Central memory CD4-positive, alpha-beta T cell (primary cell): ENCODE measurements around the gene ZDHHC14.

Experiments used
- DNase-seq: peaks from one replicate; pipeline ENCODE4 v3.0.0; 2022

Gene ZDHHC14

DNA sequence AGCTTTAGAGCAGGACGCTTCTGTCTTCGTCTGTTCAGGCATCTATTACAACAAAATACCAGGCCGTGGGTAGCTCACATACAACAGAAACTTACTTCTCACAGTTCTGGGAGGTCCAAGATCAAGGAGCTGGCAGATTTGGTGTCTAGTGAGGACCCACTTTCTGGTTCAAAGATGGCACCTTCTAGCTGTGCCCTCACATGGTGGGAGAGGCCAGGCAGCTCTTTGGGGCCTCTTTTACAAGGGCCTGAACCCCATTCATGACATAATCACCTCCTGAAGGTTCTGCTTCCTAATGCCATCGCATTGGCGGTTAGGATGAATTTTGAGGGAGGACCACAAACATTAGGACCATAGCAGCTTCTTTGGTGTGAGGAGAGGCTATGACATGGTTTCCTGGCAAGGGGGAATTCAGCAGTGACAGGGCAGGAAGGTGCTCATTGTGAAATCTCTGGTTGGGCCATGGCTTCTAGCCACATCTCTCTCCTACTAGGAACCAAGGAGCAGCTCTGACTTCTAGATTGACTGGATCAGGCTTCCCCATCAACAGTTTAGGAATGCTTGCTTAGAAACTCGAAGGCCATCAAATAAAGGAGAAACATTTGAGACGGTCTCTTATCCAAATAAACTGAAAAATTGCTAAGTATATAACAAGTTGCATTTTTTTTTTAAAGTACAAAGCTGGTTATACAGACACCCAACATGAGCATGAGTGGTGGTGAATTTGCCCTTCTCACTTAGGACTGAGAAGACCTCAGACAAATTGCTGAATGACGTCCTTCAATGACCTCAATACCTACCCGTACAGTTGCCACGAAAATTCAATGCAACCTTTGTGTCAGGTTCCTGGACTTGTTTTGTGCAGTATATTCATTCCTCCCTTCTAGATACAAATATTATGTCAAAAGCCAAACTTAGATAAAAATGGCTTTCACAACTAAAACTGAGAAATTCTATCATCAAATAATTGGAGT lies 140.7 kb downstream of the ZDHHC14 start:
- DNase-seq, result no peak

DNA sequence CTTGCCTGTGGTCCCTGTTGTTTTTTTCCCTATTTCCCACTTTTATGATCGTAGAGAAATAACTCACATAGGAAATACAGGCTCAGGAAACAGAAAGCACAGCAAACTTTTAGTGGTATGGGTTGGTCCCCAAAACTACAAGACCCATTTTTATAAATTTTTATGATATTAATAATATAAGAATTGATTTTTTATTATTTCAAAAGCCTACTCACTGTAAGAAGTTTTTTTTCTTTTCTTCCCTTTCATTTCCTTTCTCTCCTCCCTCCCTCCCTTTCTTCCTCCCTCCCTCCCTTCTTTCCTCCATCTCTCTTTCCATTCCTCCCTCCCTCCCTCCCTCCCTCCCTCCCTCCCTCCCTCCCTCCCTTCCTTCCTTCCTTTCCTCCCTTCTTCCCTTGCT lies 141.5 kb downstream of the ZDHHC14 start:
- DNase-seq, result no peak

DNA sequence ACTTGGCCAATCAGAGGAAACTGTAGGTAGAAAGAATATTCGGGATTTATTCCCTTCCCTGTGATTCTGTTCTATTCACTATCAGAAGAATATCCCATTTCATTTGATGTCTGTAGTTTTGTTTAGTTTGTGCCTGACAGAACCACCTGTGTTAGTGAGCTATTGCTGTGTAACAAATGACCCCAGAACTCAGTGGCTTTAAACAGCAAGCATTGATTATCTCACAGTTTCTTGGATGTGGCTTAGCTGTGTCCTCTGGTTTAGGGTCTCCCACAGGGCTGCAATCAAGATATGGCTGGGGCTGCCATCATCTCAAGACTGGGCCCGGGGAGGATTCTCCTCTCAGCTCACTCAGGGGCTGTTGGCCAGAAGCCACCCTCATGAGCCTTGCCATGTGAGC lies 143.7 kb downstream of the ZDHHC14 start:
- DNase-seq, result no peak

DNA sequence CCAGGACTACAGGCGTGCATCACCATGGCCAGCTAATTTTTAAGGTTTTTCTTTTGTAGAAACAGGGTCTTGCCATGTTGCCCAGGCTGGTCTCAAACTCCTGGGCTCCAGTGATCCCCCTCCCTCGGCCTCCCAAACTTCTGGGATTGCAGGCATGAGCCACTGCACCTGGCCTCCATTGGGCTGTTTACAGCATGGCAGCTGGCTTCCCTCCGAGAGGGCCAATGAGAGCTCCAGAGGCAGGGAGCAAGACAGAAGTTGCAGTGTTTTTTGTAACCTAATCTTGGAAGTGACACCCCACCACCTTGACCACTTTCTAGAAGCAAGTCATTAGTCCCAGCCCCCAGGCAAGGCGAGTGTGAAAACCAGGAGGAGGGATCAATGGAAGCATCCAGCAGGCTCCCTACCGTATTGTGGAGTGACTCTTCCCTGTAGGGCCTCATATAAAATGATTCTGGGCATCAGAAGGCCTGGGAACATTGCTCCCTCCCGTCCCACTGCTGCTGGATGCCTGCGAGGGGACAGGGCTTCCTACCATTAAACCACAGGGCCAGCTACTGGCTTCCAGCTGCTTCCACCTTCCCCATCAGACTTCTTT lies 144.4 kb downstream of the ZDHHC14 start:
- no peak for DNase-seq

DNA sequence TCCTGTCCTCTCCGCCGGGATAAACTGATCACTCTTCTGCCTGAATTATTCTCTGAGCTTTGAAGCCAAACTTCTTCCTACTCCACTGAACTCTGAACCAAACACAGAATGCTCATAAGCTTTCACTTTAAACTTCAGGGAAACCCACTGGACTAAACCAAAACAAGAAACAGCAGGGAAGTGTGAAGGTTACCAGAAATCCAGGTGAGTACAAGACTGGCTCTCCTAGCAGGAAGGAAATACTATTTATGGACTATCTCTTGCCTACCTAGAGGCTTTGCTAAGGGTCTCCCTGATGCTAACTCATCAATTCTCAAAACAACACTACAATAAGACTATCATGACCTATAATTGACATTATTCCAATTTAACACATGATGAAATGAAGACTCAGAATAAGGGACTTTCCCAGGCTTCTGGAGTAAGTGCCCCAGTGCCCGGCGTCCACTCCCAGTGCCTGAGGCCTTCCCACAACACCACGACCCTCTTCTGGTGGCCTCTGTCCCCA lies 145.0 kb downstream of the ZDHHC14 start:
- no peak for DNase-seq

DNA sequence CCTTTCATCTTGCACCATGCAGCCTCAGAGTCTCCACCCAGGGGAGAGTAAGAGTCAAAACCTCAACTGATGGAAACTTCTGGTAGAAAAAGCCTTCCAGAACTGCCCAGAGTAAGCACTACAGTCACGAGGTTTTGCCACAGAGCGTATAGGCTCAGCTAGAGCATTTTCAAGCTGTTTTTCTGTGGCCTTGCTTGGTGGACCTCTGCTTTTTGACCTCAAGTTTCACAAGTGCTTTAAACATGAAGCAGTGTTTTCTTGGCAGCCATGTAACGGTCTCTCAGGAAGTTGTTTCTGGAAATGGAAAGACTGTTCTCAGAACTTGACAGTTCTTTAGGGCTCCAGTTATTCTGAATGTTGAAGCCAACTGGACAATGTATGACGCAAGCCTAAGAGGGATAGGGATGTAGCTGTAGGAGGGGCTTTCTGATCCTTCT lies 146.5 kb downstream of the ZDHHC14 start:
- no peak for DNase-seq

DNA sequence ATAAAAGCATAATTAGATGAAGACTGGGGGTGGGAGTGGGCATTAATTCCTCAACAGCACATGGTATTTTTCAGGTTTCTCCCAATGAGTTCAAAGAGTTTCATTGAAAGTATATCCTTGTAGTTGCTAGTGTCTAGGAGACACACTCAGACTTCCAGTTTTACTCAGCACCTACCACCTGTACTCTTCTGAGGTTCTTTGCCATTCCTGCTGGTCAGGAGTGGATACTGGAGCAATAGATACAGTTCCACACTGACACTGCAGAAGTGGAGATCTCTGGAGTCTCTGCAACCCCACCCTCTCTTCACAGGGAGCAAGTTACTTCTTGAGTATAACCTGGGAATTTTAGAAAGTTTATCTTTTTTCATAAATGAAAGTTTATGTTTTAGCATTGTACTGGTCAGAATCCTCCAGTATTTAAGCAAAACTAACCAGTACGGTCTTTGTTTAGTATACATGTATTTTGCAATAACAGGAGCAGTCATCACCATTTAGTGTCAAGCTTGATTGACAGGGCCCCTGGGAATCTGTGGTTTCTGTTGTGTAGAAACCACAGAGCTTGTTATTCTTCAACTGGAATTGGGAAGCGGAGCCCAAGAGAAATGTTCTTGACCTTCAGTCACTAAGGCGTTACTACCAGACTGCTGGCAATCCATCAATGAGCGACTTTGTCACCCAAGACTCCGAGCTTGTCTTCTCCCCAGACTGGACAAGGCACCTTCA lies 148.1 kb downstream of the ZDHHC14 start:
- no peak for DNase-seq

DNA sequence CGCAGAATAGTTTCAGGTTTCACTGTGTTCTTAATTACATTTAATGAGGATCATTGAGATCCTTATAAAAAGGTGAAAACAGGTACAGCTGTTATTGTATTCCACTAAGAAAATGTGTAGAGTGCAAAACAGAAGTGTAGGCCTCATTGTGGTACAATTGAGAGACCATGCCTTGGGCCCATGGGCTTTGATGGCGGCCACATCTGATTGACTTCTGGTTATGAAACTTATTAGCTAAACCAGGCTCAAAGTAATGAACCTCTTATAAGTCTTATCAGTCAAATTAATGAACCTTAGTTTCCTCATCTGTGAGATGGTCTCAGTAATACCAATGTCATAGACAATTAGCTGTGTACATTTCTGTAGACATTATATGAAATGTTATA lies 148.7 kb downstream of the ZDHHC14 start:
- no peak for DNase-seq

DNA sequence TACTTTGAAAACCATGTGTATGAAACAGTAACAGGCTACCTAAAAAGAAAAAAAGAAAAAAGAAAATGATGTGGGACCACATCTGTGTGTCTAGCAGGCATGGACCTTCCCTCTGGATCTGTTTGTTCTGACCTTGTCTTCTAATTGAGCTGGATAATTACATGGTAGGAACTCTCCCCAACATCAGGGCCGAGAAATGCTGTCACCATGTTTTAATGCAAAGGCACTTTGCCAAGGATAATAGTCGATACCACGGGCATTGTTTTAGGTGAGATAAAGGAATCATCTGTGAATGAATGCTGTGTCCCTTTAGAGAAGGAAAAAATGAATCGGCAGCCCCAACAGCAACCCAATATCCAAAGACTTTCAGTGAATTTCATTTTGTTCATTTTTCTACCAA lies 149.1 kb downstream of the ZDHHC14 start:
- no peak for DNase-seq

DNA sequence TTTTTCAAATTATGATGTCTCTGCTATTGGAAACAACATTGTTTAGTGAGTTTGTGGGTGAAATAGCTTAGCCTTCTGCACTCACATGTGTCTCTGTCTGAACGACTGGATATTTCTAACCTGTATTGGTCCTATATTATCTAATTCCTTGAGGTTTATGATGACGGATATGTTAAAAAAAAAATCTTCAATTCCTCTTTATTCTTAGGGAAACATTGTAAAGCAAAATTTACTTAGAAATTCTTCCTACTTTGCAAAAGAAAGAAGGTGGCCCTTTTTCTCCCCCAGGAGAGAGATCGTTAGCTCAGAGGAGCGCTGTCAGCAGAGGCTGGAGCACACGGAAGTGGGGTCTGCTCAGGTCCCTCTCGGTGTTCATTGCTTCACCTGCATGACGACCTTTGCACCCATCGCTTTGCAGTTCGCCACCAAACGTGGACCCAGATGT lies 149.8 kb downstream of the ZDHHC14 start:
- DNase-seq, result no peak

DNA sequence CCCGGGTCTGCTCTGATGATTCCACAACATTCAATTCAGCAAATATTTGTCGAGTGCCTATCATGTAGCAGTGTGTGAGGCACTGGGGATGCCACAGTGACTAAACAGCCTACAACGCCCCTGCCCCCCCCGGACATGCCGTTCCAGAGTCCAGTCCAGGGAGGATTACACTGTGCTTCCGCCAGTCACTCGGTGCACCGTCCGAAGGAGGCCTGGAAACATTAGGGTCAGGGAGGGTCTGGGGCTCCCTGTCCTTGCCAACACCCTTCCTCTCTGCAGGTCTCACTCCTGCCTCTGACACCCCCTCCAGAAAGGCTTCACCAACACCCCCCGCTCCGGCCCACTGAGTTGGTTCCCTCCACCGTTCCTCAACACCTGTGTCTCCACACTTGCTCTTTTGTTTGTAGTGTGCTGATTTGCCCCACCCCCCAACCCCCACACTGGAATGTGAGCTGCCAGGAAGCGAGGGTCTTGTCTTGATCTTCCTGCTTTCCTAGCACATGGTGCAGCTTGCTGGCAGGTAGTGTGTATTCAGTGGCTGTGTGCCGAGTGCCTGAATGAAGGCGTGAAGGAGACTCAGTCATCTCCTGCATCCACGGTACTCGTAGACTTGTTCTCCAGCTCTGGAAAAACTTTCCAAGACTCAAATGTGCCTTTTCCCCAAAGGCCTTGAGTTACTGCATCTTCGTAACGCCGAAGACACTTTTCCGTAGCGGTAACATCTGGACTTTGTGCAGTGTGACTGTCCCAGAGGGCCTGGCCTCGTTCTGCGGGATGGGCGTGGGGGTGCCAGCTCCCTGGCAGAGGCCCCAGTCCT lies 150.4 kb downstream of the ZDHHC14 start:
- no peak for DNase-seq

DNA sequence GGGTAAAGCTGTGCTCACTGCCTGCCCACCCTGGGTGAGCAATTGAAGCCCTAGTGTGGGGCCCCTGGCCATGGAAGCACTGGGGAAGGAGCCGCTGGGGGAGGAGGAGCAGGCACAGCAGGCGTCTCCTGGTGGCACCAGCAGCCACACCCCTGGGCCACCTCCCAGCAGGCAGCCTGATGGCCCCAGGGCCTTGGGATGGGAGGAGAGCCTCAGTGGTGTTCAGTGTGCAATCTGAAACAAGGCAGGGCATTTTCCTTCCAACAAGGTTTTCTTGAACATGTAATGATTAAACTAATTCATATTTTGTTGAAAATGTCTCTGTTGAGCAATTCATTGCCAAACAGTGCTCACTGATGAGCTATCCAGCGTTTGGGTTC lies 151.0 kb downstream of the ZDHHC14 start:
- no peak for DNase-seq

DNA sequence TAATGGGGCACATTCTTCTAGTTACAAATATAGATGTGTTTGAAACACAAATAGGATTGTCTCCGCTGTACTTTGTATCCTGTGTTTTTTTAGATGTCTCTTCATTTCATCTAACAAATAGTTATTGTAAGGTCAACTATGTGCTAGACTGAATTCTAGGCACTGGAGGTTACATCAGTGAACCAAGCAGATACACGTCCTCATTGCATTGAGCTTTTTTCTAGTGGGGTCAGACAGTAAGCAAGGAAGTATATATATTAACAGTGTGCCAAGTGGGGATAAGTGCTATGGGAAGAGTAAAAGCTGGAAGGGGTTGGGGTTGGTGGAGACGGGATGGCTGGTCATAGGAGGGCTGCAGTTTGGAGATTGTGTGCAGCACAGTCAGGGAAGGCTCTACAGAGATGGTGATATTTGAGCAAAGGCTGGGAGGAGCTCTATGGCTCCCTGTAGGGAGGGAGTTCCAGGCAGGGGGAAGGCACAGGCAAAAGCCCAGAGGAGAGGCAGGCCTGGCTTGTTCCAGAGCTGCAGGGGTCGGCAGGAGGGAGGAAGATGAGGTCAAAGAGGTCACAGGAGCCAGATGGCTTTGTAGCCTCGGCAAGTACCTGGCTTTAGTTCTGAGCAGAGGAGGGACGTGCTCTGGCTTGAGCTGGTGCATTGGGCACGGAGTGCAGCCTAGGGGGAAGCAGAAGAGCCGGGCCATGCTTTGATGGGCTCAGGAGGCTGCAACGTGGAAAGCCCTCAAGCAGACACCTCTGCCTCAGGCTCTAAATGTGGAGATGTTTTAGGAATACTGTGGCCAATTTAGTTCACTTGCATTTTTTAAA lies 152.3 kb downstream of the ZDHHC14 start:
- DNase-seq, result no peak

DNA sequence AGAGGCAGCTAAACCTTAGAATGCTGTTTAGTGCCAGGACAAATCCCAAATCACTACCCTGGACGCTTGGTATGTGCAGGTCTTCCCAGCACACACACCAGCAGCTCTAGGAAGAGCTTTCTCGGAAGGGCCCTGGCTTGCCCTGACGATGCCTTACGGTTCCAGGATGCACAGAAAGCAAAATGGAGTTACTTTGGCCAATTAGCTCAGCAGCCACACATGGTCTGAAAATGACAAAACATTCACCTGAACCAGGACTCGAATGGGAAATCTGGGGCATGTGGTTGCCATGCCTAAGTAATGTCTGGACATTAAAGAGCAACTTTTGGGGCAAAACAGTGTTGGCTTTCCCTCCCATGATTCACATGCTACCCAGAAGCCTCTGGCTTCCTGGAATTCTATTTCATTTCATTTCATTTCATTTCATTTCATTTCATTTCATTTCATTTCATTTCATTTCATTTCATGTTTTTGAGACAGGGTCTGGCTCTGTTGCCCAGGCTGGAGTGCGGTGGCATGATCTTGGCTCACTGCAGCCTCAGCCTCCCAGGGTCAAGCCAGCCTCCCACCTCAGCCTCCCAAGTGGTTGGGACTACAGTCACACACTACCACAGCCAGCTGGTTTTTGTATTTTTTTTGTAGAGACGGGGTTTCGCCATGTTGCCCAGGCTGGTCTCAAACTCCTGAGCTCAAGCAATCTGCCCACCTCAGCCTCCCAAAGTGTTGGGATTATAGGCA lies 153.3 kb downstream of the ZDHHC14 start:
- DNase-seq, result no peak

DNA sequence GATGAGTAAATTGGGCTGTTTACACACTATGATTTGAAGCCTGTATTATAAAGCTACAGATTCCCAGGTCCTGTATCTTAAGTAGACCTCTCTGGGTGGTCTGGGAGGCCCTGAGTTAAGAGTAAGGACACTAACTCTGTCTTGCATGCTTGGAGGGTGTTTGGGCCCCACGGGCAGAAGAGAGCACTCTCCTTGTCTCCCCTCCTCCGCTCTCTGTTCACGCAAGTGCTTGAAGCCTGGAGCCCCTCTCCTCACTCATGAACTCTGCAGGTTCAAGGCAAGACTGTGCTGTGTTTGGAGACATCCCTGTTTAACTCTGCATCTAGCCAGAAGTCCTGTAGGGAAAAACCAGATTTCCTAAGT lies 154.0 kb downstream of the ZDHHC14 start:
- no peak for DNase-seq

DNA sequence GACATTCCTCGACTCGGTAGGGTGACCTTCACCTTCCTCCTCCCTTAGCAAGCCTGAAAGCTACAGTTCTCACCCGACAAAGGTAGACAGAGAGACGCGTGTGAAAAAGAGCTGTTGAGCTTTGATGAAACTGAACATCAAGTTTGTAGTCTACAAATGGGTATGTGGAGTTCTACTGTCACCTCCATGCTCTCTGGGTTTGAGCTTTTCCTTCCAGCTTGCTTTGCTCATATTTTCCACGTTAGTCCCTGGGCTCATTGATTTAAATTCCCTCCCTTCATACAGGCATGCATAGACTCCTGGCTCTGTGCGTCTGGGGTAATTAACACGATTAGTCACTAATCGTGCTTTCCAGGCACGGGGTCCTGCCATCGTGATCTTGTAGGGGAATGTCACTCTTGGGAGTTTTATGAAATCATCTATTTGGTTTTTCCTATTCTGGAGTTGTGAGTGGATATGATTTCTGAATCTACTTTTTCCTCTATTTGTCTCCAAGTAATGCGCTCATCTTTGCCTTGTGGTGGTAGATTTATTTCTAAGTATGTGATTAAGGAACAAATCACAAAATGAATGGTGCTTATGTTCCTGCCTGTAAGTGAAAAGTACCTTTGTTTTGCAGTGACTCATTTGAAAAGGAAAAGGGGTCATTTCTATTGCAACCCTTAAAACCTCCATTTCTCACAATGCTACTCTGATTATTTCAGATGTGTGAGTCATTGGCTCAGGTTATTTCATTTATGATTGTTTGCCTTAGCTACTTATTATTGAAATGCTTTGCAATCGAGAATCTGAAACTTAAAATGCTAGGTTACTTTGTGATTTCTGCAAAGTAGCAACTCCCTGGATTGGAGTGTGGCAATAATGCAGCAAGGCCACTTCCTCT lies 154.6 kb downstream of the ZDHHC14 start:
- peak; percentile 7 for DNase-seq

DNA sequence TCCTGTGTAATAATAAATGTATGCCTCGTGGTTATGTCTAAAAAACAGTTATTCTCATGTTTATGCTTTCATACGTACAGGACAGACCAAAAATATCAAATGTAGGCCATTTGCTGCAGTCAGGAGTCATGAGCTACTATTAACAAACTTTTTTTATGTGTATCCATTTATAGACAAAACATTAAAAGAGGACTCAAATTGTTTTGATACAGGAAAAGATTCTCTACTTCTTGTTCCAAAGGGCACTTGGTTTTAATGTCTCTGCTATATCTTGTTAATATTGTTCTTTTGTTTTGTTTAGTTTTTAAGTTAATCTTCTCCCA lies 155.2 kb downstream of the ZDHHC14 start:
- DNase-seq, result no peak

DNA sequence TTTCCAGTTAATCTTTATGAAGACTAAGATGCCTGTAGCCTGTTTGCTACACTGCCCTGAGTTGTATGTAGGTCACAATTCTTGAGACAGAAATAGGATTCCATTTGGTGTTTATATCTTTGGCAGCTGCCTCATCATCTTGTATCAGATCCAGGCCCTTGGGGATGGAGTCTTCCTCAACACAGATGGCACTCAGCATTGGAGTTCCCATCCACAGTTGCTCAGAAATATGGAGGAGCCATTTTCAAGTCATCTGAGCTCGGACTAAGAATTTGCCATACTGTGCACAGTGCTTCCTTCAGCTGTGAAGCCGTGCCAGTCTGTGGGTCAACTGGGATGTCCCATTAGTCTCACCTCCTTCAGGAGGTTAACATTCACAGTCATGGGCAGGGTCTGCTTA lies 156.6 kb downstream of the ZDHHC14 start:
- no peak for DNase-seq

DNA sequence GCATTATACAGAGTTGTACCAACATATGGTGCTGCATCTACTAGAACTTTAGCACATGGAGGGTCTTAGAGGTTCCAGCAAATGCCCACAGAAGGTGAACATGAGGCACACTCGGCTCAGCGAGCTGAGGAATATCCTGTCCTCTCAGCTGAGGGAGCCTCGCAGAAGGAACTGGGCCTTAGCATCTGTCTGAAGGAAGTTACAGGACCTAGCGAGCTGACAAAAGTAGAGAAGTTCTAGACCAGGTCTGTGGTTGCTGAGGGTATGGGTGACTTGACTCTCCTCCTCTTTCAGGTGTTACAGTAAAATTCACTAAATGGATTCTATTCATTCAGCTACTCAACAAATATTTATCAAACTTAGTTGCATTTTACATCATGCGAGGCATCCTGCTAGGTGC lies 157.2 kb downstream of the ZDHHC14 start:
- no peak for DNase-seq

DNA sequence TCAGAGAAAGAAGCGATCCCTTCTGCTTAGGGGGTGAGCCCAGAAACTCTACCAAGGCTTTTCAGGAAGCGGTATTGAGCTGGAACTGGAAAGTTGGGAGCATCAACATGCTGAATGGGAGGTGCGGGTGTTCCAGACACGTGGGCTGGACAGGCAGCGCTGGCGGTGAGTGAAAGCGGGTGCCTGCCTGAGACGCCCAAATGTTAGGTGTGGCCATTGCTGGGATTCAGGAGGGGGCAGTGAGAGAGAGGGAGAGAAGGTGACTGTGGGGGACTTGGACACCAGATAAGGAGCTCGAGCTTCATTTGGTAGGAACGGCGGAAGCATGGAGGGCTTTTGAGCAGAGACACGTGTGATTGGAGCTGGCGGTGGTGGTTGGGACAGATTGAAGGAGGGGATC lies 157.7 kb downstream of the ZDHHC14 start:
- DNase-seq, result no peak
